Endothelial cell (in vitro differentiated cells): Measurements from ENCODE around the gene BCL2A1. TPM values are rescaled to one million over a fixed set of nuclear protein-coding genes. Genes with fewer than 3 reads are reported as not detected.

Experiments
- DNase-seq: peaks from one replicate; pipeline ENCODE4 v3.0.0; 2021; ENCODE audit warnings: low spot score
- H3K27ac Mint-ChIP-seq: one replicate; pipeline ENCODE4 v1.8.0; 2021; ENCODE audit warnings: mixed read lengths, inconsistent platforms; ENCODE audit not compliant: unreplicated experiment
- H3K27me3 Mint-ChIP-seq: one replicate; pipeline ENCODE4 v1.8.0; 2021; ENCODE audit warnings: mild to moderate bottlenecking, moderate library complexity, mixed read lengths, inconsistent platforms; ENCODE audit not compliant: unreplicated experiment
- H3K36me3 Mint-ChIP-seq: one replicate; pipeline ENCODE4 v1.8.0; 2021; ENCODE audit warnings: mild to moderate bottlenecking, low read depth, mixed read lengths, inconsistent platforms; ENCODE audit not compliant: unreplicated experiment
- H3K4me1 Mint-ChIP-seq: one replicate; pipeline ENCODE4 v1.8.0; 2021; ENCODE audit warnings: mild to moderate bottlenecking, mixed read lengths, inconsistent platforms; ENCODE audit not compliant: unreplicated experiment
- H3K4me3 Mint-ChIP-seq: one replicate; pipeline ENCODE4 v1.8.0; 2021; ENCODE audit warnings: mild to moderate bottlenecking, mixed read lengths, inconsistent platforms; ENCODE audit not compliant: unreplicated experiment
- H3K9me3 Mint-ChIP-seq: one replicate; pipeline ENCODE4 v1.8.0; 2021; ENCODE audit warnings: mixed read lengths, inconsistent platforms; ENCODE audit not compliant: unreplicated experiment
- total RNA-seq: library from RNA; stranded (reverse); fragmentation: NEBNext Ultra II Directional; extraction: Animal tissue kit (Norgen Biotek cat#: 25700); gene quantifications from one replicate; pipeline ENCODE4 v1.2.1, GENCODE V29; 2021; ENCODE audit not compliant: unreplicated experiment
- TF ChIP-seq, protein P1 (sequence below): fragments of 200-600 bp; sonication (generic); IDR thresholded peaks from one replicate; pipeline ENCODE4 v1.5.0; 2021; ENCODE audit warnings: antibody characterized with exemption; ENCODE audit not compliant: unreplicated experiment

The BCL2A1 gene
- total RNA-seq, 1 donor from 2014 or later: 2.1 TPM

DNA sequence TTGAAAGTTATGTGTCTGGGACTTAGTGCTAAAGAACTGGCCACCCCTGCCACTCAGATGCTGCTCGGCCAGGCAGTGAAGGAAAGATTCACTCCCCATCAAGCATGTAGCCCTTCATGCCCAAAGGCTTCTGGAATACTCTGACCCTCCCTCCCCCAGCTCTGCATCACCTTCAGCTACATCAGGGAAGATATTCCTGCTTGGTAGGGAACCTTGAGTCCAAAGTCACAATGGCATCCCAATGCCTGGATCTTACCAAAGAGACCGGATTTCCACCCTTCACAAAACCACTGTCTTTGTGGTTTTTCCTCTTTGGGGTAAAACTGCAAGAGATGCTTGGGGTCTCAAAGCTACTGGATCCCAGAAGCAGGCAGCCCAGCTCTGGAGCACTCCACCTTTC is 18.2 kb upstream of the BCL2A1 start:
- Mint-ChIP-seq H3K27ac (no peak overlapping the region), H3K36me3 (no peaks in the 10 kb centered on the region), H3K27me3 (no peaks in the 10 kb centered on the region), H3K9me3 (no peaks in the 10 kb centered on the region), H3K4me1 (no peaks in the 10 kb centered on the region), H3K4me3 (no peak overlapping the region)
- DNase-seq: no peak
- TF ChIP-seq, protein P1, sequence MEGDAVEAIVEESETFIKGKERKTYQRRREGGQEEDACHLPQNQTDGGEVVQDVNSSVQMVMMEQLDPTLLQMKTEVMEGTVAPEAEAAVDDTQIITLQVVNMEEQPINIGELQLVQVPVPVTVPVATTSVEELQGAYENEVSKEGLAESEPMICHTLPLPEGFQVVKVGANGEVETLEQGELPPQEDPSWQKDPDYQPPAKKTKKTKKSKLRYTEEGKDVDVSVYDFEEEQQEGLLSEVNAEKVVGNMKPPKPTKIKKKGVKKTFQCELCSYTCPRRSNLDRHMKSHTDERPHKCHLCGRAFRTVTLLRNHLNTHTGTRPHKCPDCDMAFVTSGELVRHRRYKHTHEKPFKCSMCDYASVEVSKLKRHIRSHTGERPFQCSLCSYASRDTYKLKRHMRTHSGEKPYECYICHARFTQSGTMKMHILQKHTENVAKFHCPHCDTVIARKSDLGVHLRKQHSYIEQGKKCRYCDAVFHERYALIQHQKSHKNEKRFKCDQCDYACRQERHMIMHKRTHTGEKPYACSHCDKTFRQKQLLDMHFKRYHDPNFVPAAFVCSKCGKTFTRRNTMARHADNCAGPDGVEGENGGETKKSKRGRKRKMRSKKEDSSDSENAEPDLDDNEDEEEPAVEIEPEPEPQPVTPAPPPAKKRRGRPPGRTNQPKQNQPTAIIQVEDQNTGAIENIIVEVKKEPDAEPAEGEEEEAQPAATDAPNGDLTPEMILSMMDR: no peak

DNA sequence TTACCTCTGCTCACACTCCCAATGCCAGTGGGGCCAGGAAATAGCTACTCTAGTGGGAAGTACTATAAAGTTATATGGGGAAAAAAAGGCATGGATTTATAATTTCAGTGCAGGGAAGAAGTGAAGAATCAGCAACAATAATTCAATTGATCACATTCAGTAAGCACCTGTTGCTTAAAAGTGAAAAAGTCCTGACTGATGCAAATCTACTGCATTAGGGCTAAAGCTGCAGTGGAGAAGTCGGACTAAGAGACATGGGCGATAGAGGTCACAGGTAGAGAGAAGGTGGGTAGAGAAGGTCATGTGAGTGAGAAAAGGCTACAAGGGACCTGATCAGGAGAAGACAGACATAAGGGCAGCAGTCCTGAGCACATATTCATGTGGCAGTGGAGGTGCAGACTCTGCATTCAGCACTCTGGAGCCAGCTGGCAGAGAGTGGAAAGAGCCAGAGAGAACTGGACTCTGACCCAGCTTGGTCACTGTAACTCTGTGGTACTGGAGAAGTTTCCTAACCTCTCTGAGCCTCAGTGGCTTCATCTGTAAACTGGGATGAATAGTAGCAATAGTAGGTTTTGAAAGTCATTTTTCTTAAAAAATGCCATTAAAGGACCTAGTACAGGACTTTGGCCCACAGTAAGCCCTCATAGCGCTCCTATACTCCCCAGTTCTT is 17.6 kb upstream of the BCL2A1 start:
- H3K27me3 Mint-ChIP-seq: no peaks in the 10 kb centered on the region
- H3K4me1 Mint-ChIP-seq: no peaks in the 10 kb centered on the region
- no peak for DNase-seq
- H3K36me3 Mint-ChIP-seq: no peaks in the 10 kb centered on the region
- no peak overlapping the region for H3K4me3 Mint-ChIP-seq
- TF ChIP-seq, protein P1: no peak
- H3K9me3 Mint-ChIP-seq: no peaks in the 10 kb centered on the region
- no peak overlapping the region for H3K27ac Mint-ChIP-seq

DNA sequence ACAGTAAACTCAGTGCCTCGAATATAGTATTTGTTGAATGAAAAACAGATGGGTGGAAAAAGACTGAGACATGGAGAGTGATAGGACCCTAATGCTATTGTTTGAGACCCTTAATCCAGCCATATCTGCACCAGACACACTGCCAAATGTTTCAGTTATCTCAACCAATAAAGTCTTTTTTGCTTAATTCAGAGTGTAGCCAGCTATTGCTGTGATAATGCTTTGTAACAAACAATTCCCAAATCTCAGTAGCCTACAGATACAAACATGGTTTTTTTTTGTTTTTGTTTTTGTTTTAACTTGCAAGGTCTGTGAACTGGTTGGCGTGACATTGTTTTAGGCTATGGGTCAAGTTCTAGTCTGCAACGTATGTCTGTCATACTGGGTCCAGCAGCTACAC is 17.0 kb upstream of the BCL2A1 start:
- Mint-ChIP-seq H3K27ac (no peak overlapping the region), H3K27me3 (no peaks in the 10 kb centered on the region), H3K36me3 (no peaks in the 10 kb centered on the region), H3K4me3 (no peak overlapping the region), H3K9me3 (no peaks in the 10 kb centered on the region), H3K4me1 (no peaks in the 10 kb centered on the region)
- TF ChIP-seq, protein P1: no peak
- no peak for DNase-seq

DNA sequence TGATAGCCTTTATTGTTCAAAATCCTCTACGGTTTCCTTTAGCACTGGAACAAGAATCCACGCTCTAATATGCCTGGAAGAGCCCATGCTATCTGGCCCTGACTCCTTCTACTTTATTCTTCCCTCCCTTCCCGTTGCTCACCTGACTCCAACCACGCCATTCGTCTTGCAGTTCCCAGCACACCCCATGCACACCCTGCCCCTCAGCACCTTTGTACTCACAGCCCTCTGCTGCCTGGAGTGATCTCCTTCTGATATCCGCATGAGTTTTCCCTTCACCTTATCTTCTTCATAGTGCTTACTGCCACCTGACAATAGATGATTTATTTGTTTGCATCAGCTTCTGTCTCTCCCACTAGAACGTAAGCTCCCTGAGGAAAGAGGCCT is 16.6 kb upstream of the BCL2A1 start:
- Mint-ChIP-seq H3K36me3 (no peaks in the 10 kb centered on the region), H3K9me3 (no peaks in the 10 kb centered on the region), H3K27ac (no peak overlapping the region), H3K27me3 (no peaks in the 10 kb centered on the region), H3K4me1 (no peaks in the 10 kb centered on the region), H3K4me3 (no peak overlapping the region)
- no peak for DNase-seq
- TF ChIP-seq, protein P1: no peak

DNA sequence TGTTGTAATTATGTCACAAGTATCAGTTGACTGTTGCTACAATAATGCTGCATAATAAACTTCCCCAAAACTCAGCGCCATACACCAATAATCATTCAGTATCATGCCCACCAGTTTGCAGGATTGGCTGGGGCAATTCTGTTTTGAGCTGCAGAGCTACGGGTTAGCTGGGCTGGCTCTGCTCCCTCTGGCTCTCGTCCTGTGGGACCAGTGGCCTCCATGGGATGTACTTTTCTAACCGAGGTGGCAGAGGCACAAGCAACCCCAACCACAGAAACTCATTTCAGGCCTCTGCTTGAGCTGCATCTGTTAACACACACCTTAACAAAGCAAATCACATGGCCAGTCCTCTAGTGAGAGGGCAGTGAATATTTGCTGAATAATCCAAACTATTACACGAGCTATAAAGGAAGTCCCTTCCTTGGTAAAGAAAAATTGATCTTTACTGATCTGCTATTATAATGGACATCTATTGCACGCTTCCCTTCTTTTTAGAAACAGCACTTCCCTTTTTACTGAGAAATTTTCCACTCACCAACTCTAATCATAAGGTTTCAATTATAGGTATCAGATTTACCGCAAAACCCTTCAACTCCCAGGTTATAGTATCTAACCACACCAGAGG is 10.9 kb upstream of the BCL2A1 start:
- Mint-ChIP-seq H3K4me3 (no peak overlapping the region), H3K27me3 (peaks cover 3% of the 10 kb centered on the region), H3K27ac (no peak overlapping the region), H3K36me3 (no peaks in the 10 kb centered on the region), H3K9me3 (no peaks in the 10 kb centered on the region), H3K4me1 (peaks cover 19% of the 10 kb centered on the region)
- no peak for DNase-seq
- TF ChIP-seq, protein P1: no peak
